HepG2 (cell line): ENCODE data around the gene GRIK3. TPM values are rescaled to one million over a fixed set of nuclear protein-coding genes. Genes with fewer than 3 reads are reported as not detected.

Experiments used
- ATAC-seq: fragments of 200-7000 bp; cut with Tn5 transposase; 3 replicates; pipeline ENCODE4 v1.9.1; 2020; ENCODE audit warnings: mild to moderate bottlenecking, moderate library complexity
- BruUV-seq: library from RNA; stranded (reverse); fragments of 400-500 nt; replicated peaks from 2 replicates; lab custom pipeline; 2021; lab: Mats Ljungman, UMichigan
- CTCF ChIA-PET: fragments of 300-600 bp; formaldehyde crosslinking; extraction: SDS; loops from one replicate; lab custom pipeline; 2021; ENCODE audit warnings: low total read pairs, inconsistent platforms, low intra/inter-chr PET ratio; lab: Yijun Ruan, JAX
- POLR2A ChIA-PET: fragments of 350-600 bp; sonication (Branson Sonifier 250); formaldehyde crosslinking; loops from one replicate; lab custom pipeline; 2020; ENCODE audit warnings: antibody characterized with exemption, inconsistent platforms; lab: Yijun Ruan, JAX
- DNase-seq: peaks from one replicate; pipeline ENCODE4 v3.0.0-alpha.2; 2015; ENCODE audit warnings: low spot score
- FAIRE-seq: peaks from 3 replicates; lab custom pipeline; 2011; peaks lifted over from hg19 to GRCh38; lab: Jason Lieb, UNC
- H2AFZ ChIP-seq: one replicate; pipeline ENCODE4 v1.6.1; 2011; ENCODE audit warnings: low read length, inconsistent platforms
- H3K27ac ChIP-seq: fragments of 300-600 bp; 3 replicates; pipeline ENCODE4 v1.8.0; 2011; ENCODE audit warnings: mixed run types, mild to moderate bottlenecking, mixed read lengths, low read length, inconsistent platforms; ENCODE audit not compliant: insufficient read depth; ENCODE audit errors: extremely low read length
- H3K27me3 ChIP-seq, 2 experiments: fragments of 200-600 bp in 1 of 2; 2 replicates in 1 of 2; 3 replicates in 1 of 2; pipeline versions ENCODE4 v1.6.0 to v1.8.0; 2011; ENCODE audit warnings: low read length in 2 of 2, mild to moderate bottlenecking in 2 of 2, moderate library complexity in 2 of 2, inconsistent platforms in 1 of 2; ENCODE audit not compliant: insufficient read depth in 2 of 2, control insufficient read depth in 1 of 2
- H3K36me3 ChIP-seq, 2 experiments: fragments of 200-600 bp in 1 of 2; replicated peaks in 1 of 2; 2 replicates in 1 of 2; 3 replicates in 1 of 2; pipeline versions ENCODE4 v1.5.1 to v1.8.0; 2011; ENCODE audit warnings: low read length in 2 of 2, inconsistent platforms in 1 of 2; ENCODE audit not compliant: insufficient read depth in 2 of 2, control insufficient read depth in 1 of 2
- H3K4me1 ChIP-seq: 2 replicates; pipeline ENCODE4 v1.5.1; 2012; ENCODE audit warnings: low read length, inconsistent platforms; ENCODE audit not compliant: insufficient read depth
- H3K4me2 ChIP-seq: 2 replicates; pipeline ENCODE4 v1.6.0; 2011; ENCODE audit warnings: low read depth, low read length, inconsistent platforms
- H3K4me3 ChIP-seq, 3 experiments: fragments of 200-600 bp in 1 of 3; sonication (generic), shearing (Covaris generic) in 1 of 3; replicated peaks in 1 of 3; 2 replicates each; pipeline ENCODE4 v1.5.1; 2011 to 2016; ENCODE audit warnings: low read length in 3 of 3, inconsistent platforms in 2 of 3, low read depth in 2 of 3, mild to moderate bottlenecking in 2 of 3, control low read depth in 1 of 3, mixed read lengths in 1 of 3; ENCODE audit not compliant: insufficient read depth in 1 of 3
- H3K79me2 ChIP-seq: one replicate; pipeline ENCODE4 v1.6.1; 2011; ENCODE audit warnings: low read length, inconsistent platforms; ENCODE audit not compliant: insufficient read depth
- H3K9ac ChIP-seq: 2 replicates; pipeline ENCODE4 v1.6.0; 2011; ENCODE audit warnings: mild to moderate bottlenecking, low read depth, low read length, inconsistent platforms; ENCODE audit not compliant: insufficient read depth
- H3K9me3 ChIP-seq: 2 replicates; pipeline ENCODE4 v1.5.1; 2012; ENCODE audit warnings: mild to moderate bottlenecking, low read length
- H4K20me1 ChIP-seq: 2 replicates; pipeline ENCODE4 v1.6.0; 2011; ENCODE audit warnings: inconsistent platforms, mild to moderate bottlenecking, low read length, moderate library complexity; ENCODE audit not compliant: insufficient read depth
- DMAP1 ChIP-seq: IDR thresholded peaks from 2 replicates; pipeline ENCODE4 v1.6.1; 2016
- KLF9 ChIP-seq: IDR thresholded peaks from 2 replicates; pipeline ENCODE4 v1.6.1; 2016; ENCODE audit warnings: low read depth
- MIXL1 ChIP-seq: IDR thresholded peaks from 2 replicates; pipeline ENCODE4 v1.6.1; 2016
- NCOA5 ChIP-seq: sonication (generic); formaldehyde crosslinking; IDR thresholded peaks from 2 replicates; pipeline ENCODE4 v1.4.0; 2020; ENCODE audit warnings: missing genetic modification reagents
- NR1H2 ChIP-seq: sonication (generic); formaldehyde crosslinking; IDR thresholded peaks from 2 replicates; pipeline ENCODE4 v1.8.1; 2022; ENCODE audit warnings: low read depth, missing genetic modification reagents, borderline replicate concordance
- SAFB2 ChIP-seq: sonication (generic); formaldehyde crosslinking; IDR thresholded peaks from 2 replicates; pipeline ENCODE4 v1.5.1; 2020; ENCODE audit warnings: missing genetic modification reagents, low read depth, mild to moderate bottlenecking, borderline replicate concordance
- SALL2 ChIP-seq: sonication (generic); formaldehyde crosslinking; IDR thresholded peaks from 2 replicates; pipeline ENCODE4 v1.8.1; 2023; ENCODE audit warnings: mild to moderate bottlenecking, missing genetic modification reagents, inconsistent platforms
- ZNF235 ChIP-seq: sonication (generic); formaldehyde crosslinking; IDR thresholded peaks from 2 replicates; pipeline ENCODE4 v1.8.1; 2023; ENCODE audit warnings: mild to moderate bottlenecking, missing genetic modification reagents, borderline replicate concordance
- ZNF253 ChIP-seq: sonication (generic); formaldehyde crosslinking; IDR thresholded peaks from 2 replicates; pipeline ENCODE4 v1.8.0; 2022; ENCODE audit warnings: mild to moderate bottlenecking, missing genetic modification reagents, borderline replicate concordance
- ZNF672 ChIP-seq: sonication (generic); formaldehyde crosslinking; IDR thresholded peaks from 2 replicates; pipeline ENCODE4 v1.8.1; 2022; ENCODE audit warnings: missing genetic modification reagents
- ZNF788 ChIP-seq: sonication (generic); formaldehyde crosslinking; IDR thresholded peaks from 2 replicates; pipeline ENCODE4 v1.5.0; 2020; ENCODE audit warnings: mild to moderate bottlenecking, missing genetic modification reagents, borderline replicate concordance
- WGBS: methylation state at CpG from one replicate; pipeline ENCODE4 v1.1.6; 2017; ENCODE audit warnings: low lambda C conversion rate; 5-methylcytosine and 5-hydroxymethylcytosine counted together
- in situ Hi-C: cut with HindIII; loops from 2 replicates; pipeline ENCODE4 v1.10.0; 2017; ENCODE audit warnings: low pct_unique_long_range_greater_than_20kb; ENCODE audit not compliant: extremely low pct_ligation_motif_present
- intact Hi-C: fragments of 100-400 bp; cut with micrococcal nuclease; formaldehyde crosslinking; loops from one replicate; pipeline ENCODE4 v1.10.0; 2022; ENCODE audit not compliant: unreplicated experiment
- polyA plus RNA-seq, 8 experiments: library from polyadenylated mRNA; depleted of rRNA in 3 of 8; stranded (reverse) in 7 of 8; unstranded in 1 of 8; fragments of >200 nt; fragmentation: Illumina TruSeq in 4 of 8; extraction: Trizol in 4 of 8; gene quantifications; 2 replicates each; pipeline versions ENCODE4 v1.2.1 to v1.2.3, GENCODE V29; 2011 to 2016; ENCODE audit warnings: low read depth in 4 of 8, missing spikeins in 1 of 8, mixed read lengths in 1 of 8; ENCODE audit not compliant: insufficient read depth in 1 of 8
- total RNA-seq, 5 experiments: library from RNA; depleted of rRNA; stranded (reverse); fragments of >200 nt; fragmentation: Illumina TruSeq; extraction: Trizol; gene quantifications; 2 replicates each; pipeline ENCODE4 v1.2.3, GENCODE V29; 2016; ENCODE audit warnings: low read depth in 1 of 5
- TF ChIP-seq, protein P1 (sequence below): sonication (generic); formaldehyde crosslinking; IDR thresholded peaks from 2 replicates; pipeline ENCODE4 v1.4.0; 2020; ENCODE audit warnings: missing genetic modification reagents
- TF ChIP-seq, protein P2 (sequence below): sonication (generic); formaldehyde crosslinking; IDR thresholded peaks from 2 replicates; pipeline ENCODE4 v1.8.0; 2022; ENCODE audit warnings: mild to moderate bottlenecking, missing genetic modification reagents
- TF ChIP-seq, protein P3 (sequence below): sonication (generic); formaldehyde crosslinking; IDR thresholded peaks from 2 replicates; pipeline ENCODE4 v1.4.0; 2020; ENCODE audit warnings: mild to moderate bottlenecking, missing genetic modification reagents

Gene GRIK3
- total and polyA plus RNA-seq, 2 of the 13 experiments (the other 11 are each of a cell fraction or from before 2014, with no cell fraction given) = not detected

DNA sequence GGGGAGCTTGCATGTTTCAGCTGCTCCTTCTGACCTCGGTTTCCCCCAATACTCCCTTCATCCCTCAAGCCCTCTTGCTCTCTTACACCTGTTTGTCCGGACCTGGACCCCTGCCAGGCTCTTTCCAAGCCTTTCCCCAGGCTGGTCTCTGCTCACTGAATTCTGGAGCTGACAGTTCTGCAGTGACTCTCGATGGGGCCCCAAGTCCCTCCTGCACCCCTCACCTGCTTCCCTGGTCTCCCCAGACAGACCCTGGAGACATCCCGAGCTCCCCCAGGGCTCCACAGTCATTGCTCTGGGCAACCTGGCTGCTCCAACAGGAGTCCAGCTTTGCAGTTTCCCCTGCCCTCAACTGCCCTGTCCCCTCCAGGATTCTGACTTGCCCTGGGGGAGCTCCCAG is 198.6 kb downstream of the GRIK3 start:
- Histone ChIP-seq H3K9ac (no peak overlapping the region), H2AFZ (no peak overlapping the region), H3K27me3 (peaks cover 2 to 26% of the 10 kb centered on the region in 2 experiments; a peak in 3 of 5 replicates), H3K4me3 (no peak overlapping the region), H3K4me1 (no peaks in the 10 kb centered on the region), H3K9me3 (no peaks in the 10 kb centered on the region), H4K20me1 (no peaks in the 10 kb centered on the region), H3K79me2 (no peaks in the 10 kb centered on the region), H3K27ac (no peak overlapping the region), H3K36me3 (no peaks in the 10 kb centered on the region), H3K4me2 (no peak overlapping the region)
- TF ChIP-seq, protein P1, sequence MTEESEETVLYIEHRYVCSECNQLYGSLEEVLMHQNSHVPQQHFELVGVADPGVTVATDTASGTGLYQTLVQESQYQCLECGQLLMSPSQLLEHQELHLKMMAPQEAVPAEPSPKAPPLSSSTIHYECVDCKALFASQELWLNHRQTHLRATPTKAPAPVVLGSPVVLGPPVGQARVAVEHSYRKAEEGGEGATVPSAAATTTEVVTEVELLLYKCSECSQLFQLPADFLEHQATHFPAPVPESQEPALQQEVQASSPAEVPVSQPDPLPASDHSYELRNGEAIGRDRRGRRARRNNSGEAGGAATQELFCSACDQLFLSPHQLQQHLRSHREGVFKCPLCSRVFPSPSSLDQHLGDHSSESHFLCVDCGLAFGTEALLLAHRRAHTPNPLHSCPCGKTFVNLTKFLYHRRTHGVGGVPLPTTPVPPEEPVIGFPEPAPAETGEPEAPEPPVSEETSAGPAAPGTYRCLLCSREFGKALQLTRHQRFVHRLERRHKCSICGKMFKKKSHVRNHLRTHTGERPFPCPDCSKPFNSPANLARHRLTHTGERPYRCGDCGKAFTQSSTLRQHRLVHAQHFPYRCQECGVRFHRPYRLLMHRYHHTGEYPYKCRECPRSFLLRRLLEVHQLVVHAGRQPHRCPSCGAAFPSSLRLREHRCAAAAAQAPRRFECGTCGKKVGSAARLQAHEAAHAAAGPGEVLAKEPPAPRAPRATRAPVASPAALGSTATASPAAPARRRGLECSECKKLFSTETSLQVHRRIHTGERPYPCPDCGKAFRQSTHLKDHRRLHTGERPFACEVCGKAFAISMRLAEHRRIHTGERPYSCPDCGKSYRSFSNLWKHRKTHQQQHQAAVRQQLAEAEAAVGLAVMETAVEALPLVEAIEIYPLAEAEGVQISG (CRISPR knock-in tag) = no peak
- TF ChIP-seq ZNF788 (CRISPR knock-in tag) = no peak
- no peak for TF ChIP-seq ZNF253
- no TSS peak for BruUV-seq
- no peak for ATAC-seq
- 0% methylated on average over 3 of the region's 4 CpGs for WGBS
- in situ Hi-C loops = no loop called here
- FAIRE-seq = no peak
- CTCF ChIA-PET = no interaction called here
- POLR2A ChIA-PET = no interaction called here
- no peak for DNase-seq
- intact Hi-C loops = no loop called here

DNA sequence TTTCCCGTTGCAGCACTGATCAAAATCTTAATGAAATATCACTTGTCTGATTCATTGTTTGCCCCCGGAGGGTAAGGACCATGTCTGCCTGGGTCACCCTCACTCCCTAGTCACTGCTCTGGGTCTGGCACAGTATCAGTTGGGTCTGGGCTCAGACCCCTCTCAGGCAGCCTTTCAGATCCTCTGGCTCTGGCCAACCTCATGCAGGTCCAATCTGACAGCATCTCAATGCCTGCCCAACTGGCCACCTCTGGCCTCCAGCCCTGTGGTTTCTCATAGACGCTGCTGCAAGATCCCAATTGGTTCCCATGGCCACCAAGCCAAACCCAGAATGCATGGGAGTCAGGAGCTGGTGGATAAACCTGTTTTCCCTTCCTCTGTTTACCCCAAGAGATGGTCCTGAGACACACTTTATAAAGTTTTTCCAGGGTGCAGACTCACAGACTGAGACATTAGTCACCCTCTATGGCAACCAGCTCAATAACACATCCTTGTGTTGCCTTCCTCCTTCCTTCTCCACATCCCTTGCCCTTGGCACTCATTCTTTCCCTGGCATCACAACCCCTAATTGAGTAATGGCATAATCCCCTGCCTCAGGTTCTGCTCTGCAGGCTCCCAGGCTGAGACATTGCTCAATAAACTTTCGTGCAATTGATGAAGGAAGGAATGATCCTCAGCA is 199.2 kb downstream of the GRIK3 start:
- no peak for FAIRE-seq
- TF ChIP-seq SAFB2 (CRISPR knock-in tag) (no peak), ZNF235 (CRISPR knock-in tag) (no peak), NCOA5 (CRISPR knock-in tag) (no peak), KLF9 (no peak), ZNF672 (CRISPR knock-in tag) (no peak), NR1H2 (CRISPR knock-in tag) (no peak), MIXL1 (CRISPR knock-in tag) (no peak), DMAP1 (CRISPR knock-in tag) (no peak), SALL2 (CRISPR knock-in tag) (no peak)
- TF ChIP-seq, protein P2, sequence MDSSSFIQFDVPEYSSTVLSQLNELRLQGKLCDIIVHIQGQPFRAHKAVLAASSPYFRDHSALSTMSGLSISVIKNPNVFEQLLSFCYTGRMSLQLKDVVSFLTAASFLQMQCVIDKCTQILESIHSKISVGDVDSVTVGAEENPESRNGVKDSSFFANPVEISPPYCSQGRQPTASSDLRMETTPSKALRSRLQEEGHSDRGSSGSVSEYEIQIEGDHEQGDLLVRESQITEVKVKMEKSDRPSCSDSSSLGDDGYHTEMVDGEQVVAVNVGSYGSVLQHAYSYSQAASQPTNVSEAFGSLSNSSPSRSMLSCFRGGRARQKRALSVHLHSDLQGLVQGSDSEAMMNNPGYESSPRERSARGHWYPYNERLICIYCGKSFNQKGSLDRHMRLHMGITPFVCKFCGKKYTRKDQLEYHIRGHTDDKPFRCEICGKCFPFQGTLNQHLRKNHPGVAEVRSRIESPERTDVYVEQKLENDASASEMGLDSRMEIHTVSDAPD (CRISPR knock-in tag) = no peak
- TF ChIP-seq, protein P3, sequence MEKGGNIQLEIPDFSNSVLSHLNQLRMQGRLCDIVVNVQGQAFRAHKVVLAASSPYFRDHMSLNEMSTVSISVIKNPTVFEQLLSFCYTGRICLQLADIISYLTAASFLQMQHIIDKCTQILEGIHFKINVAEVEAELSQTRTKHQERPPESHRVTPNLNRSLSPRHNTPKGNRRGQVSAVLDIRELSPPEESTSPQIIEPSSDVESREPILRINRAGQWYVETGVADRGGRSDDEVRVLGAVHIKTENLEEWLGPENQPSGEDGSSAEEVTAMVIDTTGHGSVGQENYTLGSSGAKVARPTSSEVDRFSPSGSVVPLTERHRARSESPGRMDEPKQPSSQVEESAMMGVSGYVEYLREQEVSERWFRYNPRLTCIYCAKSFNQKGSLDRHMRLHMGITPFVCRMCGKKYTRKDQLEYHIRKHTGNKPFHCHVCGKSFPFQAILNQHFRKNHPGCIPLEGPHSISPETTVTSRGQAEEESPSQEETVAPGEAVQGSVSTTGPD (CRISPR knock-in tag) = no peak

More for the DNA sequence above, 199.2 kb downstream of the GRIK3 start:
- intact Hi-C loops = no loop called here
- ATAC-seq (no peak), DNase-seq (no peak)
- no TSS peak for BruUV-seq
- Histone ChIP-seq H3K9ac (no peak overlapping the region), H3K36me3 (no peaks in the 10 kb centered on the region), H3K4me3 (no peak overlapping the region), H3K9me3 (no peaks in the 10 kb centered on the region), H3K79me2 (no peaks in the 10 kb centered on the region), H3K4me2 (no peak overlapping the region), H3K27ac (no peak overlapping the region), H4K20me1 (no peaks in the 10 kb centered on the region), H3K27me3 (peaks cover 2 to 26% of the 10 kb centered on the region in 2 experiments; a peak in 3 of 5 replicates), H2AFZ (no peak overlapping the region), H3K4me1 (no peaks in the 10 kb centered on the region)
- ChIA-PET CTCF (no interaction called here), POLR2A (no interaction called here)
- in situ Hi-C loops = no loop called here
- 0% methylated on average over 4 of the region's 4 CpGs for WGBS
